Upper lobe of left lung (tissue), 6 donors: Measurements from ENCODE around the gene LCK. TPM values are rescaled to one million over a fixed set of nuclear protein-coding genes. Genes with fewer than 3 reads are reported as not detected.

Experiments used
- ATAC-seq, 2 donors: fragments of 200-7000 bp; cut with Tn5 transposase; one replicate each; pipeline ENCODE4 v1.9.1; 2022; ENCODE audit warnings: mild to moderate bottlenecking in 2 of 2, moderate library complexity in 2 of 2; ENCODE audit not compliant: low FRiP score in 2 of 2
- DNase-seq, 2 donors: peaks; one replicate each; pipeline ENCODE4 v3.0.0-alpha.2; 2019 to 2020
- H3K27ac ChIP-seq, 4 donors: fragments of 200-600 bp; sonication (generic); one replicate each; pipeline ENCODE4 v1.5.1; 2016 to 2019
- H3K27me3 ChIP-seq, 4 donors: fragments of 200-600 bp; sonication (generic); one replicate each; pipeline ENCODE4 v1.5.1; 2017 to 2019
- H3K36me3 ChIP-seq, 4 donors: fragments of 200-600 bp; sonication (generic); one replicate each; pipeline ENCODE4 v1.5.1; 2016 to 2019
- H3K4me1 ChIP-seq, 4 donors: fragments of 200-600 bp; sonication (generic); one replicate each; pipeline ENCODE4 v1.5.1; 2018 to 2019
- H3K4me3 ChIP-seq, 4 donors: fragments of 200-600 bp; sonication (generic); one replicate each; pipeline ENCODE4 v1.5.1; 2017 to 2019; ENCODE audit warnings: mild to moderate bottlenecking in 2 of 4, moderate library complexity in 1 of 4
- H3K9me3 ChIP-seq, 4 donors: fragments of 200-600 bp; sonication (generic); one replicate each; pipeline ENCODE4 v1.5.1; 2018 to 2019
- CTCF ChIP-seq, 6 experiments: fragments of 450-650 bp in 4 of 6; fragments of 200-600 bp in 2 of 6; sonication (generic) in 2 of 6; IDR thresholded peaks; one replicate each; pipeline ENCODE4 v1.5.1; 2016 to 2019; ENCODE audit warnings: antibody characterized with exemption in 6 of 6
- EP300 ChIP-seq, 4 donors: sonication (generic); formaldehyde crosslinking; IDR thresholded peaks; one replicate each; pipeline ENCODE4 v1.5.1; 2017; ENCODE audit warnings: antibody characterized with exemption in 4 of 4, control low read depth in 2 of 4
- POLR2A ChIP-seq, 4 donors: fragments of 450-650 bp; IDR thresholded peaks; one replicate each; pipeline ENCODE4 v1.5.1; 2016 to 2017; ENCODE audit warnings: antibody characterized with exemption in 4 of 4, mild to moderate bottlenecking in 2 of 4
- POLR2AphosphoS5 ChIP-seq, 2 donors: sonication (generic); formaldehyde crosslinking; IDR thresholded peaks; one replicate each; pipeline ENCODE4 v1.5.1; 2017; ENCODE audit warnings: antibody characterized with exemption in 2 of 2
- WGBS, 2 donors: methylation state at CpG; one replicate each; pipeline ENCODE4 v1.1.5; 2017 to 2018; 5-methylcytosine and 5-hydroxymethylcytosine counted together
- total RNA-seq, 6 donors: library from RNA; depleted of rRNA in 4 of 6; stranded (reverse); fragments of >200 nt in 4 of 6; gene quantifications; one replicate each; pipeline versions ENCODE4 v1.1.0 to v1.2.1, GENCODE V29; 2016 to 2021
- donor health status: DM: no; HTN: no; CAD: no; lungs with moderate emphysema.
- donor health status: DM: no; HTN: yes; CAD: no; lungs with severe emphysema.

The LCK gene
- total RNA-seq, 6 donors from 2014 or later, result 5.1 to 25.1 (median 7.7) TPM

GRCh38 chr1:32316903-32317277 is 65.8 kb downstream of the LCK start:
- TF ChIP-seq CTCF (IDR thresholded peaks at IDR 0.05), result no peak
- TF ChIP-seq POLR2AphosphoS5 (IDR thresholded peaks at IDR 0.05), result no peak
- TF ChIP-seq POLR2A (IDR thresholded peaks at IDR 0.05), result no peak
- TF ChIP-seq EP300 (IDR thresholded peaks at IDR 0.05), result no peak
- H3K27ac ChIP-seq, result no peak overlapping the region
- H3K4me3 ChIP-seq, result no peak overlapping the region
- H3K27me3 ChIP-seq, result no peaks in the 10 kb centered on the region
- H3K4me1 ChIP-seq, result peaks cover 8 to 12% (median 10%) of the 10 kb centered on the region in 4 donors
- peaks cover 0 to 34% (median 15%) of the 10 kb centered on the region in 4 donors for H3K36me3 ChIP-seq
- ATAC-seq (no peak), DNase-seq (no peak)
- 85 to 89% methylated on average over 3 of the region's 3 CpGs for WGBS, 2 donors
- no peaks in the 10 kb centered on the region for H3K9me3 ChIP-seq

GRCh38 chr1:32318127-32318869 is 67.2 kb downstream of the LCK start:
- WGBS, 2 donors, result 96 to 98% methylated on average over 10 of the region's 10 CpGs
- ATAC-seq, result no peak

DNA sequence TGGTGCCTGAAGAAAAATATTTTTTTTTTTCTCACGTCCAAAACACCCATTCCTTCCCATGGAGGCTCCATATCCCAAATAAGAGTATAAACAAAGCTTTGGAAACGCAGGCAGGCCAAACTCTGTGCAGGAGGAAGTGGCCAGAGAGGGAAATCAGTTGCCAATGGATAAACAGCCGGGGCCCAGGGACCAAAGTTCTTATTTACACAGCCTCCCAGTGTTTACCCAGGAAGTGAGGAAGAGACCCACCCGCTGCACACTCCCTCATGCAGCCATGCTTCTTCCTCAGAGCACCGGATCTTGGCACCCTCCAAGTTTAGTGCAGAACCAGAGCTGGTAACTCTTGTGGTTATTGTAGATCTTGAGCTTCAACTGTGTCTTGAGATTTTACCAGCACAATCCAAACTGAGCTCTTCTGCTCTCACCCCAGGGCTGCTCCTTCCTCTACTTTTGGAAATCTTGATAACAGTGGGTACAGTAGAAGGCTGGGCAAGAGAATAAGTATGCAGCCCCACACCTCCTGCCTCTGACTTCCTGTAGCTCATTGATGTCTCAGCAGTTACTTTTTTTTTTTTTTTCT is 70.7 kb downstream of the LCK start:
- WGBS, 2 donors, result 24 to 41% methylated on average over 5 of the region's 5 CpGs
- TF ChIP-seq CTCF (IDR thresholded peaks at IDR 0.05) (no peak), EP300 (IDR thresholded peaks at IDR 0.05) (no peak)
- peaks cover 5 to 15% (median 14%) of the 10 kb centered on the region in 4 donors for H3K4me1 ChIP-seq
- no peak for DNase-seq
- no peaks in the 10 kb centered on the region for H3K27me3 ChIP-seq
- H3K9me3 ChIP-seq, result no peaks in the 10 kb centered on the region
- H3K27ac ChIP-seq, result peak overlapping the region in 2 of 4 donors; percentile 60 to 61
- no peak for ATAC-seq
- H3K4me3 ChIP-seq, result no peak overlapping the region
- H3K36me3 ChIP-seq, result peaks cover under 1 to 61% (median 34%) of the 10 kb centered on the region in 4 donors

More at GRCh38 chr1:32318127-32318869, 67.2 kb downstream of the LCK start:
- peaks cover 0 to 38% (median 15%) of the 10 kb centered on the region in 4 donors for H3K36me3 ChIP-seq
- no peak for TF ChIP-seq POLR2AphosphoS5 (IDR thresholded peaks at IDR 0.05)
- TF ChIP-seq EP300 (IDR thresholded peaks at IDR 0.05), result no peak
- no peak for TF ChIP-seq POLR2A (IDR thresholded peaks at IDR 0.05)
- TF ChIP-seq CTCF (IDR thresholded peaks at IDR 0.05), result no peak
- H3K4me1 ChIP-seq, result peaks cover 10 to 15% (median 14%) of the 10 kb centered on the region in 4 donors
- H3K4me3 ChIP-seq, result no peak overlapping the region
- no peaks in the 10 kb centered on the region for H3K27me3 ChIP-seq
- no peak overlapping the region for H3K27ac ChIP-seq
- H3K9me3 ChIP-seq, result no peaks in the 10 kb centered on the region
- DNase-seq, result no peak

DNA sequence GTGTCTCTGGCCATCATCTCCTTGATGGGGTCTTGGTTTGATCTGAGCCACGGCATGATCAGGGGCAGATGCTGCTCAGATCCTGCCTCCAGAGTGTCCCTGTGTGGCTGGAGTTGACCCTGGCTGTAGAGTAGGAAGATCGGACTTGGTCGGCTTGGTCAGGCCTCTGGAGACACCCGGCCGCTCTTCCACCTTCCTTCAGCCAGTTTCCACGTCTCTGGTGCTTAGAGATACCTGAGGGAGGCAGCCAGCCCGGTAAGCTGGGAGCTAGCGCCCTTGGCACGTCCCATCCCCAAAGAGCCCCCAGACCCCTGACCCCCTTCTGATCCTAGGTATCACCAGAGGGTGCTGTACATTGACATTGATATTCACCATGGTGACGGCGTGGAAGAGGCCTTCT is 76.1 kb downstream of the LCK start:
- Histone ChIP-seq H3K4me3 (no peak overlapping the region), H3K27me3 (no peaks in the 10 kb centered on the region), H3K36me3 (peaks cover 31 to 83% (median 64%) of the 10 kb centered on the region in 4 donors), H3K9me3 (no peaks in the 10 kb centered on the region), H3K4me1 (peaks cover 0 to 4% (median 3%) of the 10 kb centered on the region in 4 donors), H3K27ac (no peak overlapping the region)
- TF ChIP-seq POLR2AphosphoS5 (IDR thresholded peaks at IDR 0.05), result no peak
- no peak for TF ChIP-seq CTCF (IDR thresholded peaks at IDR 0.05)
- no peak for TF ChIP-seq EP300 (IDR thresholded peaks at IDR 0.05)
- TF ChIP-seq POLR2A (IDR thresholded peaks at IDR 0.05), result no peak
- ATAC-seq (no peak), DNase-seq (no peak)
- 93 to 95% methylated on average over 11 of the region's 11 CpGs for WGBS, 2 donors
